CD4-positive, CD25-positive, alpha-beta regulatory T cell (primary cell): Measurements from ENCODE around the gene HTRA3. TPM values are rescaled to one million over a fixed set of nuclear protein-coding genes. Genes with fewer than 3 reads are reported as not detected.
A peak's percentile ranks its signal among the peaks of the same experiment; 100 is the strongest.

Experiments
- ATAC-seq, 2 donors: fragments of 150-1000 bp; cut with Tn5 transposase; one replicate each; pipeline ENCODE4 v1.10.0; 2021; ENCODE audit warnings: low read depth in 2 of 2, moderate number of reproducible peaks in 2 of 2, moderate library complexity in 1 of 2
- DNase-seq, 3 donors: peaks; one replicate each; pipeline versions ENCODE4 v3.0.0 to v3.0.0-alpha.2; 2012 to 2022; ENCODE audit warnings: mixed read lengths in 1 of 3
- H3K27ac ChIP-seq: one replicate; pipeline ENCODE4 v1.7.0; 2013; ENCODE audit warnings: mild to moderate bottlenecking, low read length; ENCODE audit not compliant: insufficient read depth, poor library complexity, severe bottlenecking
- H3K27me3 ChIP-seq: one replicate; pipeline ENCODE4 v1.7.0; 2013; ENCODE audit warnings: low read length; ENCODE audit not compliant: control insufficient read depth, insufficient read depth
- H3K36me3 ChIP-seq: one replicate; pipeline ENCODE4 v1.7.0; 2013; ENCODE audit warnings: mild to moderate bottlenecking, low read length, moderate library complexity; ENCODE audit not compliant: control insufficient read depth, insufficient read depth
- H3K4me1 ChIP-seq: 2 replicates; pipeline ENCODE4 v1.7.0; 2013; ENCODE audit warnings: mild to moderate bottlenecking, low read length; ENCODE audit not compliant: insufficient read depth, control insufficient read depth, poor library complexity, severe bottlenecking
- H3K4me3 ChIP-seq: one replicate; pipeline ENCODE4 v1.7.0; 2013; ENCODE audit warnings: low read depth, mild to moderate bottlenecking, low read length, moderate library complexity
- H3K9me3 ChIP-seq, 2 experiments: 1 replicate in 1 of 2; 2 replicates in 1 of 2; pipeline ENCODE4 v1.7.0; 2013; ENCODE audit warnings: low read length in 2 of 2, mild to moderate bottlenecking in 1 of 2, moderate library complexity in 1 of 2; ENCODE audit not compliant: control insufficient read depth in 2 of 2
- H3K27ac Mint-ChIP-seq, 3 donors: one replicate each; pipeline ENCODE4 v1.8.0; 2020 to 2022; ENCODE audit warnings: mild to moderate bottlenecking in 3 of 3, mixed read lengths in 3 of 3, moderate library complexity in 2 of 3
- H3K27me3 Mint-ChIP-seq: one replicate; pipeline ENCODE4 v1.8.0; 2022; ENCODE audit warnings: mild to moderate bottlenecking, mixed read lengths
- H3K36me3 Mint-ChIP-seq: one replicate; pipeline ENCODE4 v1.8.0; 2020; ENCODE audit warnings: mixed read lengths
- H3K4me1 Mint-ChIP-seq, 4 donors: one replicate each; pipeline ENCODE4 v1.8.0; 2020 to 2022; ENCODE audit warnings: mixed read lengths in 4 of 4, mild to moderate bottlenecking in 1 of 4
- H3K4me3 Mint-ChIP-seq, 4 donors: one replicate each; pipeline ENCODE4 v1.8.0; 2020 to 2022; ENCODE audit warnings: mild to moderate bottlenecking in 4 of 4, mixed read lengths in 4 of 4, moderate library complexity in 3 of 4
- H3K9me3 Mint-ChIP-seq, 7 donors: one replicate each; pipeline ENCODE4 v1.8.0; 2020 to 2022; ENCODE audit warnings: mixed read lengths in 7 of 7, mild to moderate bottlenecking in 3 of 7, moderate library complexity in 2 of 7
- polyA plus RNA-seq, 4 donors: library from polyadenylated mRNA; unstranded; fragments of 300-500 nt; fragmentation: Illumina TruSeq; gene quantifications; one replicate each; pipeline ENCODE4 v1.2.3, GENCODE V29; 2021
- total RNA-seq: library from RNA; stranded (reverse); gene quantifications from one replicate; pipeline ENCODE4 v1.2.3, GENCODE V29; 2022

HTRA3 gene
- total and polyA plus RNA-seq, 5 donors from 2014 or later, result not detected

- Mint-ChIP-seq H3K4me3 (no peak overlapping the region), H3K27me3 (peaks cover 6% of the 10 kb centered on the region), H3K36me3 (no peaks in the 10 kb centered on the region), H3K9me3 (no peaks in the 10 kb centered on the region), H3K4me1 (no peaks in the 10 kb centered on the region), H3K27ac (no peak overlapping the region)
- ATAC-seq, result no peak
- Histone ChIP-seq H3K27me3 (no peaks in the 10 kb centered on the region), H3K4me3 (no peak overlapping the region), H3K27ac (no peak overlapping the region), H3K36me3 (no peaks in the 10 kb centered on the region), H3K9me3 (no peaks in the 10 kb centered on the region), H3K4me1 (no peaks in the 10 kb centered on the region)
- DNase-seq, result no peak
Observed at GRCh38 chr4:8349664-8350236, 80.2 kb downstream of the HTRA3 start.

- Mint-ChIP-seq H3K36me3 (no peaks in the 10 kb centered on the region), H3K4me1 (no peaks in the 10 kb centered on the region), H3K27ac (no peak overlapping the region), H3K27me3 (peaks cover 6% of the 10 kb centered on the region), H3K9me3 (no peaks in the 10 kb centered on the region), H3K4me3 (no peak overlapping the region)
- Histone ChIP-seq H3K4me1 (no peaks in the 10 kb centered on the region), H3K27ac (no peak overlapping the region), H3K4me3 (no peak overlapping the region), H3K27me3 (no peaks in the 10 kb centered on the region), H3K36me3 (no peaks in the 10 kb centered on the region), H3K9me3 (no peaks in the 10 kb centered on the region)
- ATAC-seq, result no peak
- no peak for DNase-seq
Observed at GRCh38 chr4:8350352-8350751, 80.8 kb downstream of the HTRA3 start.

GRCh38 chr4:8350841-8351461 is 81.4 kb downstream of the HTRA3 start:
- Mint-ChIP-seq H3K27me3 (peaks cover 10% of the 10 kb centered on the region), H3K4me1 (no peaks in the 10 kb centered on the region), H3K36me3 (no peaks in the 10 kb centered on the region), H3K4me3 (no peak overlapping the region), H3K27ac (no peak overlapping the region), H3K9me3 (no peaks in the 10 kb centered on the region)
- H3K4me3 ChIP-seq, result no peak overlapping the region
- no peak for DNase-seq
- H3K27me3 ChIP-seq, result no peaks in the 10 kb centered on the region
- H3K27ac ChIP-seq, result no peak overlapping the region
- no peaks in the 10 kb centered on the region for H3K9me3 ChIP-seq
- no peaks in the 10 kb centered on the region for H3K36me3 ChIP-seq
- no peaks in the 10 kb centered on the region for H3K4me1 ChIP-seq
- no peak for ATAC-seq

GRCh38 chr4:8351931-8352367 is 82.4 kb downstream of the HTRA3 start:
- ATAC-seq (no peak), DNase-seq (no peak)
- H3K9me3 Mint-ChIP-seq, result no peaks in the 10 kb centered on the region
- no peak overlapping the region for H3K4me3 Mint-ChIP-seq
- H3K27ac Mint-ChIP-seq, result no peak overlapping the region
- no peaks in the 10 kb centered on the region for H3K36me3 Mint-ChIP-seq
- Histone ChIP-seq H3K27ac (no peak overlapping the region), H3K36me3 (no peaks in the 10 kb centered on the region), H3K4me1 (no peaks in the 10 kb centered on the region), H3K27me3 (no peaks in the 10 kb centered on the region), H3K9me3 (no peaks in the 10 kb centered on the region), H3K4me3 (no peak overlapping the region)
- H3K4me1 Mint-ChIP-seq, result no peaks in the 10 kb centered on the region
- H3K27me3 Mint-ChIP-seq, result peaks cover 10% of the 10 kb centered on the region

GRCh38 chr4:8352368-8353157 is 83.0 kb downstream of the HTRA3 start:
- no peak for DNase-seq
- H3K4me3 Mint-ChIP-seq, result no peak overlapping the region

GRCh38 chr4:8353158-8353669 is 83.7 kb downstream of the HTRA3 start:
- H3K27me3 ChIP-seq, result no peaks in the 10 kb centered on the region
- Mint-ChIP-seq H3K4me1 (no peaks in the 10 kb centered on the region), H3K4me3 (no peak overlapping the region), H3K27ac (no peak overlapping the region), H3K27me3 (peaks cover 10% of the 10 kb centered on the region), H3K36me3 (no peaks in the 10 kb centered on the region), H3K9me3 (no peaks in the 10 kb centered on the region)
- DNase-seq (no peak), ATAC-seq (no peak)
- no peaks in the 10 kb centered on the region for H3K36me3 ChIP-seq
- no peak overlapping the region for H3K27ac ChIP-seq
- H3K9me3 ChIP-seq, result no peaks in the 10 kb centered on the region
- H3K4me3 ChIP-seq, result no peak overlapping the region
- H3K4me1 ChIP-seq, result no peaks in the 10 kb centered on the region

More at GRCh38 chr4:8352368-8353157, 83.0 kb downstream of the HTRA3 start:
- Mint-ChIP-seq H3K36me3 (no peaks in the 10 kb centered on the region), H3K4me1 (no peaks in the 10 kb centered on the region), H3K9me3 (no peaks in the 10 kb centered on the region), H3K27me3 (peaks cover 10% of the 10 kb centered on the region), H3K27ac (peak overlapping the region in 1 of 3 donors; percentile 38)
- Histone ChIP-seq H3K9me3 (no peaks in the 10 kb centered on the region), H3K27me3 (no peaks in the 10 kb centered on the region), H3K36me3 (no peaks in the 10 kb centered on the region), H3K4me1 (no peaks in the 10 kb centered on the region), H3K27ac (no peak overlapping the region), H3K4me3 (no peak overlapping the region)
- ATAC-seq, result no peak

- Mint-ChIP-seq H3K27ac (no peak overlapping the region), H3K4me1 (no peaks in the 10 kb centered on the region), H3K9me3 (no peaks in the 10 kb centered on the region), H3K36me3 (no peaks in the 10 kb centered on the region), H3K4me3 (no peak overlapping the region), H3K27me3 (peaks cover 10% of the 10 kb centered on the region)
- Histone ChIP-seq H3K27me3 (no peaks in the 10 kb centered on the region), H3K4me3 (no peak overlapping the region), H3K36me3 (no peaks in the 10 kb centered on the region), H3K27ac (no peak overlapping the region), H3K9me3 (no peaks in the 10 kb centered on the region), H3K4me1 (no peaks in the 10 kb centered on the region)
- DNase-seq (no peak), ATAC-seq (no peak)
Observed at GRCh38 chr4:8353912-8354453, 84.4 kb downstream of the HTRA3 start.
